ENCODE data around the gene AKAP3.

The AKAP3 gene

GRCh38 chr12:4626543-4626942 is 22.3 kb downstream of the AKAP3 start:
- Histone ChIP-seq H3K36me3 (ENCODE audit: low read depth) (no peaks in the 10 kb centered on the region), H3K4me3 (ENCODE audit: severe bottlenecking) (no peak overlapping the region), H3K9me3 (ENCODE audit: severe bottlenecking) (no peaks in the 10 kb centered on the region), H3K4me1 (ENCODE audit: insufficient read depth, poor library complexity, severe bottlenecking) (no peaks in the 10 kb centered on the region), H3K27ac (ENCODE audit: poor library complexity, severe bottlenecking) (no peak overlapping the region), H3K27me3 (ENCODE audit: insufficient read depth, poor library complexity, severe bottlenecking) (peaks cover 28% of the 10 kb centered on the region)
- DNase-seq (ENCODE audit: low spot score): no peak
- no peak for ATAC-seq (ENCODE audit: low read depth)
- no peak for TF ChIP-seq CTCF (IDR thresholded peaks at IDR 0.05; ENCODE audit: poor library complexity, severe bottlenecking)

- Histone ChIP-seq H3K27me3 (ENCODE audit: insufficient read depth, poor library complexity, severe bottlenecking) (peaks cover 9% of the 10 kb centered on the region), H3K9me3 (ENCODE audit: severe bottlenecking) (no peaks in the 10 kb centered on the region), H3K27ac (ENCODE audit: poor library complexity, severe bottlenecking) (no peak overlapping the region), H3K4me3 (ENCODE audit: severe bottlenecking) (no peak overlapping the region), H3K36me3 (ENCODE audit: low read depth) (no peaks in the 10 kb centered on the region), H3K4me1 (ENCODE audit: insufficient read depth, poor library complexity, severe bottlenecking) (no peaks in the 10 kb centered on the region)
- DNase-seq (ENCODE audit: low spot score) (no peak), ATAC-seq (ENCODE audit: low read depth) (no peak)
- no peak for TF ChIP-seq CTCF (IDR thresholded peaks at IDR 0.05; ENCODE audit: poor library complexity, severe bottlenecking)
These were observed 27.3 kb downstream of the AKAP3 start for GRCh38 chr12:4621511-4621910.

- no peak for ATAC-seq (ENCODE audit: low read depth)
- no peaks in the 10 kb centered on the region for H3K4me1 ChIP-seq (ENCODE audit: insufficient read depth, poor library complexity, severe bottlenecking)
These were observed 33.2 kb downstream of the AKAP3 start for GRCh38 chr12:4615667-4616066.

GRCh38 chr12:4610481-4610880 is 38.4 kb downstream of the AKAP3 start:
- Histone ChIP-seq H3K4me3 (ENCODE audit: severe bottlenecking) (no peak overlapping the region), H3K36me3 (ENCODE audit: low read depth) (peaks cover 31% of the 10 kb centered on the region), H3K4me1 (ENCODE audit: insufficient read depth, poor library complexity, severe bottlenecking) (peaks cover 7% of the 10 kb centered on the region), H3K9me3 (ENCODE audit: severe bottlenecking) (no peaks in the 10 kb centered on the region), H3K27ac (ENCODE audit: poor library complexity, severe bottlenecking) (no peak overlapping the region), H3K27me3 (ENCODE audit: insufficient read depth, poor library complexity, severe bottlenecking) (no peaks in the 10 kb centered on the region)
- no peak for ATAC-seq (ENCODE audit: low read depth)
- DNase-seq (ENCODE audit: low spot score): no peak
- no peak for TF ChIP-seq CTCF (IDR thresholded peaks at IDR 0.05; ENCODE audit: poor library complexity, severe bottlenecking)

More at GRCh38 chr12:4615667-4616066, 33.2 kb downstream of the AKAP3 start:
- no peaks in the 10 kb centered on the region for H3K9me3 ChIP-seq (ENCODE audit: severe bottlenecking)
- no peak overlapping the region for H3K4me3 ChIP-seq (ENCODE audit: severe bottlenecking)
- H3K36me3 ChIP-seq (ENCODE audit: low read depth): peaks cover 20% of the 10 kb centered on the region
- no peak for DNase-seq (ENCODE audit: low spot score)
- H3K27ac ChIP-seq (ENCODE audit: poor library complexity, severe bottlenecking): no peak overlapping the region
- no peak for TF ChIP-seq CTCF (IDR thresholded peaks at IDR 0.05; ENCODE audit: poor library complexity, severe bottlenecking)
- H3K27me3 ChIP-seq (ENCODE audit: insufficient read depth, poor library complexity, severe bottlenecking): no peaks in the 10 kb centered on the region

GRCh38 chr12:4609071-4609470 is 39.8 kb downstream of the AKAP3 start:
- H3K27me3 ChIP-seq (ENCODE audit: insufficient read depth, poor library complexity, severe bottlenecking): no peaks in the 10 kb centered on the region
- ATAC-seq (ENCODE audit: low read depth): no peak
- no peaks in the 10 kb centered on the region for H3K9me3 ChIP-seq (ENCODE audit: severe bottlenecking)
- no peak for TF ChIP-seq CTCF (IDR thresholded peaks at IDR 0.05; ENCODE audit: poor library complexity, severe bottlenecking)
- H3K36me3 ChIP-seq (ENCODE audit: low read depth): peaks cover 31% of the 10 kb centered on the region
- H3K27ac ChIP-seq (ENCODE audit: poor library complexity, severe bottlenecking): no peak overlapping the region
- H3K4me1 ChIP-seq (ENCODE audit: insufficient read depth, poor library complexity, severe bottlenecking): peaks cover 9% of the 10 kb centered on the region
- no peak overlapping the region for H3K4me3 ChIP-seq (ENCODE audit: severe bottlenecking)
- no peak for DNase-seq (ENCODE audit: low spot score)

Data from RWPE2 (cell line).